SK-N-SH (cell line): ENCODE measurements around the gene PAPLN.

ENCODE experiments used
- CTCF ChIP-seq: fragments of 200-600 bp; sonication (generic); IDR thresholded peaks from 2 replicates; pipeline ENCODE4 v1.6.1; 2017; ENCODE audit warnings: antibody characterized with exemption, mild to moderate bottlenecking, moderate library complexity
- POLR2AphosphoS5 ChIP-seq: IDR thresholded peaks from 2 replicates; pipeline ENCODE4 v1.6.1; 2012; ENCODE audit warnings: low read depth, low read length
- REST ChIP-seq: IDR thresholded peaks from 2 replicates; pipeline ENCODE4 v1.6.1; 2012; ENCODE audit warnings: mild to moderate bottlenecking, low read depth, low read length, moderate library complexity

- TF ChIP-seq CTCF (0 out of 2 replicates have a peak, but pooled peaks have one; percentile 17), POLR2AphosphoS5 (no peak), REST (no peak)
These were observed 46.5 kb downstream of the PAPLN start for GRCh38 chr14:73283608-73284379.
